BJ (cell line): Measurements from ENCODE around the gene GHRL. TPM values are rescaled to one million over a fixed set of nuclear protein-coding genes. Genes with fewer than 3 reads are reported as not detected.

Source experiments
- CTCF ChIA-PET: fragments of 350-600 bp; formaldehyde crosslinking; extraction: SDS; loops from one replicate; lab custom pipeline; 2021; ENCODE audit warnings: antibody characterized with exemption, inconsistent platforms; lab: Yijun Ruan, JAX
- POLR2A ChIA-PET: fragments of 300-600 bp; sonication (Branson Sonifier 250); formaldehyde crosslinking; extraction: SDS; loops from one replicate; lab custom pipeline; 2021; ENCODE audit warnings: antibody characterized with exemption; lab: Charles Lee
- DNase-seq: peaks from one replicate; pipeline ENCODE4 v3.0.0-alpha.2; 2011; ENCODE audit warnings: low read depth
- H3K27me3 ChIP-seq: 2 replicates; pipeline ENCODE4 v1.6.0; 2011; ENCODE audit warnings: low read length; ENCODE audit not compliant: control insufficient read depth, insufficient read depth
- H3K36me3 ChIP-seq: 2 replicates; pipeline ENCODE4 v1.5.1; 2011; ENCODE audit warnings: low read length; ENCODE audit not compliant: control insufficient read depth, insufficient read depth
- H3K4me3 ChIP-seq: 2 replicates; pipeline ENCODE4 v1.5.1; 2011; ENCODE audit warnings: low read depth, mild to moderate bottlenecking, control low read depth, low read length
- polyA plus RNA-seq: library from polyadenylated mRNA; depleted of rRNA; stranded (reverse); fragments of >200 nt; gene quantifications from 2 replicates; pipeline ENCODE4 v1.2.3, GENCODE V29; 2011
- TF ChIP-seq, protein P1 (sequence below): IDR thresholded peaks from 2 replicates; pipeline ENCODE4 v1.5.1; 2011; ENCODE audit warnings: low read depth, mild to moderate bottlenecking, control low read depth, inconsistent platforms, low read length, moderate library complexity; ENCODE audit not compliant: insufficient read depth

Gene GHRL
- polyA plus RNA-seq, 1 experiment: not detected

DNA sequence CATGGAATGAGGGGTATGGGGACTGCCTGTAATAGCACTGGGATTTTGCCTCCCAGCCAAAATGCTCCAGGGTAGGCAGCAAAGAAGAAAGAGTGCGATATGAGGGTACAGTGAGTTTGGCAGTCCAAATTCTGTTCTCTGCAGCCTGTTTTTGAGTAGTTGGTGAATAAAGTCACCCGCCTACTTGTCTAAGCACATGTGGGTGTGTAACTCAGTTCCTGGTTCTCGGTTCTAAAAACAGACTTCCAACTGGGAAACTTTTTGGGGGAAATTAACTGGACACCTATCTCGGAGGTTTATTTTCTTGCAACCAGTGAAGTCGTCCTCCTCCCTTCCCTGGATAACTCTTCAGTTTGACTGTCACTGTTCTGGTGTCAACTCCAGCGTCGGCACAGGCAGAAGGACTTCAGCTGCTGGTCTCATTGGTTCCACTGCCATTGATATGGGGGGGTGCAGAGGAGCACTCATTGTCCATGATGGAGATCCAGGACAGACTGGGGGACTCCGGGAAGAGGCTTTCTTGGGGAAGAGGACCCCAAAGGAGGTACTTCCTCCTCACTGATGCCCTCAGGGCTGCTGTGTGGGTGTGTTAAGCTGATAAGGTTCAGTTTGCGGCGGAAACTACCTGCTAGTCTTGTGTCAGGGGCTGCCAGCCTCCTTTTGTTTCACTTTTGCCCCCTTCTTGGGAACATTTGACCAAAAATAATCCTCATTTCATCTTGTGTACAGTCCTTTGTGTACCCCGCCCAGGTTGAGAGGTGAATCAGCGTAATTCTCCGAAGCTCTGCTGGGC is 13.2 kb downstream of the GHRL start:
- Histone ChIP-seq H3K36me3 (peaks cover 19% of the 10 kb centered on the region), H3K4me3 (no peak overlapping the region), H3K27me3 (no peaks in the 10 kb centered on the region)
- ChIA-PET CTCF (interaction anchor here (1.5 kb wide), 1 partner anchor 16 kb away, joined by 4 read pairs; no protein-coding TSS in a partner anchor), POLR2A (no interaction called here)
- TF ChIP-seq, protein P1, sequence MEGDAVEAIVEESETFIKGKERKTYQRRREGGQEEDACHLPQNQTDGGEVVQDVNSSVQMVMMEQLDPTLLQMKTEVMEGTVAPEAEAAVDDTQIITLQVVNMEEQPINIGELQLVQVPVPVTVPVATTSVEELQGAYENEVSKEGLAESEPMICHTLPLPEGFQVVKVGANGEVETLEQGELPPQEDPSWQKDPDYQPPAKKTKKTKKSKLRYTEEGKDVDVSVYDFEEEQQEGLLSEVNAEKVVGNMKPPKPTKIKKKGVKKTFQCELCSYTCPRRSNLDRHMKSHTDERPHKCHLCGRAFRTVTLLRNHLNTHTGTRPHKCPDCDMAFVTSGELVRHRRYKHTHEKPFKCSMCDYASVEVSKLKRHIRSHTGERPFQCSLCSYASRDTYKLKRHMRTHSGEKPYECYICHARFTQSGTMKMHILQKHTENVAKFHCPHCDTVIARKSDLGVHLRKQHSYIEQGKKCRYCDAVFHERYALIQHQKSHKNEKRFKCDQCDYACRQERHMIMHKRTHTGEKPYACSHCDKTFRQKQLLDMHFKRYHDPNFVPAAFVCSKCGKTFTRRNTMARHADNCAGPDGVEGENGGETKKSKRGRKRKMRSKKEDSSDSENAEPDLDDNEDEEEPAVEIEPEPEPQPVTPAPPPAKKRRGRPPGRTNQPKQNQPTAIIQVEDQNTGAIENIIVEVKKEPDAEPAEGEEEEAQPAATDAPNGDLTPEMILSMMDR: no peak
- DNase-seq: no peak

DNA sequence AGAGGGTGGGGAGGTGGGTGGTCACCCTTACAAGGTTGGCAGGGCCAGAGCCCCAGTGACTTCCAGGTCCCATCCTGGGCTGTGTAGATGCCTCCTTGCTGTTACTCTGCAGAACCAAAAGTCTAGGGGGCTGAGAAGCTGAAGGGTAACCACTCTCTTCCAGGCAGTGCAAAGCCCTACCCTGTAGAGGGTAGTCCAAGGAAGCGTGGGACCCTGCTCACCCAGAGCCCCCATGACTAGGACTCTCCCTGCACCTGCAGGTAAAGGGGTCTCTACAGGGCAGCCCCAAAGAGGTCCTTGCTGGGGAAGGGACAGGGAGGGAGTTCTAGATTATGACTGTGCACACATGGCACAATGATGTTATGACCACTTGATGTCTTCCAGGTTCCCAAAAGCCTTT is 14.2 kb downstream of the GHRL start:
- Histone ChIP-seq H3K27me3 (no peaks in the 10 kb centered on the region), H3K36me3 (peaks cover 17% of the 10 kb centered on the region), H3K4me3 (no peak overlapping the region)
- TF ChIP-seq, protein P1: no peak
- no peak for DNase-seq
- POLR2A ChIA-PET: no interaction called here
- CTCF ChIA-PET: no interaction called here

DNA sequence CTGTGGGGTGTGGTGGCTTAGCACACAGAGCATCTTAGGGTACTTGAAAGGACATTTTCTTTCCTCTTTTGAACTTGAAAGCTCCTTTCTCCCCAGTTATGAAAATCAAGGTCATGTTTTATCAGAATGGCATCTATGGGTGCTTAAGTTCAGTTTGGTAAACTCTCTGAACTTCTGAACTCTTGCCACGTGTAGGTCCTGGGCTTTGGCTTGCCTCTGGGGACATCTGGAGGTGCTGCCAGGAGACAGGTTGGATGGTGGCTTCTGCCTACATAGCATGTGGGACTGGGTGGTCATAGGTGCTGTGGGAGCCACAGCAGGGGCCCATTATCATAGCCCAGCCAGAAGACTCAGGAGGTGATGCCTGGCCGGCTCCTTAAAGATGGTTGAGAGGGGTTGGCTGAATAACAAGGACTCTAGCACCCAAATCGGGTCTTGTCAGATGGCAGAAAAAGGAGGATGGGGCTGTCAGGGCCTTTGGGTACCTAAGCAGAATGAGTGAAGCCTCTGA is 15.6 kb downstream of the GHRL start:
- Histone ChIP-seq H3K27me3 (no peaks in the 10 kb centered on the region), H3K4me3 (no peak overlapping the region), H3K36me3 (peaks cover 17% of the 10 kb centered on the region)
- DNase-seq: no peak
- TF ChIP-seq, protein P1: no peak
- CTCF ChIA-PET: no interaction called here
- POLR2A ChIA-PET: no interaction called here

DNA sequence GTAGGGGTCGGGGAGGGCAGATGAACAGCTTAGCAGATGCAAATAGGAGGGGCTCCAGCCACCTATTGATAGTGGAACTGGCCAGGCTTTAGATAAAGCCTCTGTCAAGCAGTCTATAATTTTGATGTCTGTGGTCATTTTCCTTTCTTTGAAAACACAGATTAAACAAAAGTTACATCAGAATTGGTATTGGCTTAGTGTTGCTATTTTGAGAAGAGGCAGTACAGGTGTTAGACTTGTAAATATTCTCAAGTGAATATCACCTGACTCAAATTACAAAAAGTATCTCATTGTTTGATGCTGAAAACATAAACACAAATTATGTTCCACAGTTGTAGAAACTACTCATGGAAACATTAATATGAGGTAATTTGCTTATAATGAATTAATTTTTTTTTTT is 18.1 kb downstream of the GHRL start:
- Histone ChIP-seq H3K36me3 (peaks cover 19% of the 10 kb centered on the region), H3K27me3 (no peaks in the 10 kb centered on the region), H3K4me3 (no peak overlapping the region)
- ChIA-PET CTCF (interaction anchor here (0.9 to 2.0 kb wide), 3 partner anchors 9 to 13 kb away, joined by 4 to 7 read pairs (median 5); no protein-coding TSS in a partner anchor), POLR2A (no interaction called here)
- DNase-seq: no peak
- TF ChIP-seq, protein P1: no peak

DNA sequence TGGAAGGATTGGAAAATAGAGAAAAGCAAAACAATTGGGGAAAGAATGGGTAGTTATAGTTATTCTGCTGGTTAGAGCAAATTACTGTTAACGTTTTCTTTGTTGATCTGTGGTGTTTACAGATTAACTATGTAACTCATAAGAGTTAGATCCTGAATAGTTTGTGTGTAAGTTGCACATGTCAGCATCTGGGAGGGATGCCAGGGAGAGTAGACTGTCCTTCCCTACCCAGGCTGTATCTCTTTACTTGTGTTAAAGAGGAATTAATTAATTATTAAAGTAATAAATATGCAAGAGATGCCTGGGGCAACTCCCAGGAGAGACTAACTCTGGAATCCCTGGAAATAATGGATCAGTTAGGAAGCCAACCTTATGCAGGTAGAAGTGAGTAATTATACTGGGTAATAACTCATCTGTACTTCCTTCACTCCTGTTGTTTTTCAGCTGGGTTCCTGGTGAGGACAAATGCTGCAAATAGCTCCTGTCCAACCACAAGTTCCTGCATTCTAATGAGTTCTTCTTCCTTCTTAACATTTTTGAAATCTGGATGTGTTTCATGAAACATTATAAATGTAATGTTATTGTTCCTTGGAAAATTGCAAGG is 18.9 kb downstream of the GHRL start:
- H3K27me3 ChIP-seq: no peaks in the 10 kb centered on the region
- H3K4me3 ChIP-seq: no peak overlapping the region
- TF ChIP-seq, protein P1: no peak
- H3K36me3 ChIP-seq: peaks cover 17% of the 10 kb centered on the region
- ChIA-PET POLR2A (no interaction called here), CTCF (interaction anchor here (1.7 to 2.0 kb wide), 2 partner anchors 10 kb away, joined by 5 to 7 read pairs; no protein-coding TSS in a partner anchor)
- no peak for DNase-seq
